ENCODE results near the gene PRRG2. TPM values are rescaled to one million over a fixed set of nuclear protein-coding genes. Genes with fewer than 3 reads are reported as not detected.

PRRG2 gene
- total RNA-seq: under 1 TPM; 0.34 to 1.00 TPM

DNA sequence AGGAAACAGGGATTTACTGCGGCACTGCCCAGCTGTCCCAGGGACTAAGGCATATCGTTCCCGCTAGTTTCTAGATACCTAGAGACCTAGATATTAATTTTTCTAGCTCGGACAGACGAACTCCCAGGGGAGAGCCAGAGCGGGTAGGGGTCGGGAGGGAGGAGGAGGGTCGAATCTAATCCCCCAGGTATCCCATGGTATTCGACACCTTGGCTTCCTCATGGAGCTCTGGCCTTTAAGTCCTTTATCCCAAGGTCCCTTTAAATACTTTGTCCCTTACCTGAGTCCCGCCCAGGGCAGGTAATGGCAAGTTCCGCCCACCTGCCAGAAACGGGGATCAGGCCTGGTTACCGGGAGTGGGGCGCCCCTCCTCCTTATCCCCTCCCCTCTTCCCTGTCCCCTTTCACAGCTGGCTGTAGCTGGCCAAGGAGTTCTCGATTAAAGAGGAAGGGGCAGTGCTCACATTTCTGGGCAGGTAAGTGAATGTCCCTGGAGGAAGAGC, at the start of gene PRRG2:
Gene PRRG2 (plus strand): TSS at position 310 of the 502 bp plus-strand sequence. CDS start 1,904 bp downstream, outside the sequence.

GRCh38 chr19:49580264-49581006, 681 bp upstream of the PRRG2 start, which contains the start of gene NOSIP:
Gene NOSIP, minus strand, starts transcription at chr19:49580556. Its CDS starts 19,865 bp downstream, at chr19:49560691.

DNA sequence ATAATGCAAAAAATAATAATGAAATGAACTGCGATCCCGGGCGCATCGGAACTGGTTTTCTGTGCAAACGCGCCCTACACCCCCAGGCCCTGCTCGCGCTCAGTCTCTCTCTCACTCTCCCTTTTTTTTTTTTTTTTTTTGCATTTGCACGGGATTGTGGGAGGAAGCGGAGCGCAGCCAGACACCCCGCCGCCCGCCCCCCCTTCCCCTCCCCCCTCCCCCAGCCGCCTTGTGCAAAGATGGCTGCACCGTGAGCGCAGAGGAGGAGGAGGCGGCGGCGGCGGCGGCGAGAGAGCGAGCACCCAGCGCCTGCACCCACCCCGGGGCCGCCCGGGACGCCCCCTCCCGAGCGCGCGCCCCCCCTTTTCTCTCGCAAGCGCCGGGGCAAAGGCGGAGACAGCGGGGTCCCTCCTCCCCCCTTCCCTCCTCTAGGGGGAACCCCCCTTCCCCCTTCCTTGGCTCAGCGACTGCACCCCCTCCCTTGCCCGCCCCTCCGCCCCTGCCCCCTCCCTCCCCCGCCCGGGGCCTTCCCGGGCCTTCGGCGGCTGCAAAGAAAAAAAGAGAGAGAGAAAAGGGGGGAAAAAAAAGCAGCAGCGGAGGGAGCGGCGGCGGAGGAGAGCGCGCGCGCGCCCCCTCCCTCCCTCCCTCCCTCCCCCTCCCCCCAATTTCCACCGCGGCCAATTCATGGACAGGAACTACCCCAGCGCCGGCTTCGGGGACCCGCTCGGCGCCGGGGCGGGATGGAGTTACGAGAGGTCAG, 10.0 kb downstream of the PRRG2 start, which contains the start of gene PRR12:
Gene PRR12 (plus strand): TSS at position 212 of the 760 bp plus-strand sequence. CDS start 473 bp downstream, at position 685.

GRCh38 chr19:49640113-49640898, 59.2 kb downstream of the PRRG2 start, which contains the start of gene RRAS:
Gene RRAS, minus strand, starts transcription at chr19:49640143. Its CDS starts 45 bp downstream, at chr19:49640098.

Small RNA genes within 50 kb of the gene (small RNA-seq; reads per million reads assigned to genes)
- 0 reads per million in 2 donors for gene RF00019

Other genes starting within 250 kb of the PRRG2 start
- not detected for gene CD37, start 245.9 kb upstream of the PRRG2 start, total RNA-seq
- gene TEAD2, start 218.9 kb upstream of the PRRG2 start, total RNA-seq: 10 to 100 TPM; 29.6 to 30.3 TPM
- not detected for gene DKKL1, start 217.4 kb upstream of the PRRG2 start, total RNA-seq
- not detected for gene KASH5, start 193.1 kb upstream of the PRRG2 start, total RNA-seq
- not detected for gene PTH2, start 157.9 kb upstream of the PRRG2 start, total RNA-seq
- not detected for gene GFY, start 155.9 kb upstream of the PRRG2 start, total RNA-seq
- gene SLC17A7, start 139.8 kb upstream of the PRRG2 start, total RNA-seq: under 1 TPM in 1 of 2 donors, not detected in 1; under 0.01 TPM
- gene PIH1D1, start 129.5 kb upstream of the PRRG2 start, total RNA-seq: 100 to 1,000 TPM in 1 of 2 donors, 10 to 100 TPM in 1; 89.5 to 132 TPM
- 10 to 100 TPM; 47.0 to 65.0 TPM for gene ALDH16A1, start 128.1 kb upstream of the PRRG2 start, total RNA-seq
- gene FLT3LG, start 107.1 kb upstream of the PRRG2 start, total RNA-seq: 1 to 10 TPM; 2.7 to 3.8 TPM
- gene RPL13A, start 93.7 kb upstream of the PRRG2 start, total RNA-seq: 1,000 to 10,000 TPM; 1,225 to 1,537 TPM
- 1,000 to 10,000 TPM; 1,700 to 1,752 TPM for gene RPS11, start 84.9 kb upstream of the PRRG2 start, total RNA-seq
- 10 to 100 TPM; 21.7 to 27.0 TPM for gene FCGRT, start 68.7 kb upstream of the PRRG2 start, total RNA-seq
- 1 to 10 TPM; 1.4 to 3.0 TPM for gene RCN3, start 53.3 kb upstream of the PRRG2 start, total RNA-seq
- 100 to 1,000 TPM in 1 of 2 donors, 10 to 100 TPM in 1; 65.4 to 120 TPM for gene NOSIP, start 760 bp upstream of the PRRG2 start, total RNA-seq
- gene PRR12, start 9.9 kb downstream of the PRRG2 start, total RNA-seq: 1 to 10 TPM; 3.4 to 4.7 TPM
- gene RRAS, start 58.8 kb downstream of the PRRG2 start, total RNA-seq: 10 to 100 TPM; 11.0 to 11.3 TPM
- gene SCAF1, start 60.9 kb downstream of the PRRG2 start, total RNA-seq: 10 to 100 TPM; 18.6 to 19.3 TPM
- gene IRF3, start 84.5 kb downstream of the PRRG2 start, total RNA-seq: 10 to 100 TPM; 24.8 to 55.6 TPM
- 10 to 100 TPM in 1 of 2 donors, 1 to 10 TPM in 1; 3.1 to 14.0 TPM for gene BCL2L12, start 84.6 kb downstream of the PRRG2 start, total RNA-seq
- 100 to 1,000 TPM; 195 to 414 TPM for gene PRMT1, start 96.0 kb downstream of the PRRG2 start, total RNA-seq
- gene ADM5, start 108.3 kb downstream of the PRRG2 start, total RNA-seq: under 1 TPM; 0.34 to 1.00 TPM
- 1 to 10 TPM; 2.7 to 4.8 TPM for gene CPT1C, start 109.8 kb downstream of the PRRG2 start, total RNA-seq
- gene TSKS, start 182.0 kb downstream of the PRRG2 start, total RNA-seq: not detected
- gene AP2A1, start 185.7 kb downstream of the PRRG2 start, total RNA-seq: 10 to 100 TPM; 65.7 to 71.6 TPM
- 10 to 100 TPM; 21.7 to 28.3 TPM for gene FUZ, start 232.0 kb downstream of the PRRG2 start, total RNA-seq
- 10 to 100 TPM; 16.9 to 19.0 TPM for gene MED25, start 237.0 kb downstream of the PRRG2 start, total RNA-seq